Hippocampal formation (tissue), 2 donors: ENCODE data around the gene APPL2.
"Not testable (repeated sequence)": the region's sequence is repeated elsewhere in the genome, so short reads cannot be mapped to it uniquely, and the experiment has no call there.

Experiments
- DNase-seq, 2 donors: peaks; one replicate each; lab custom pipeline; 2025; lab: John Stamatoyannopoulos, UW

APPL2 gene

DNA sequence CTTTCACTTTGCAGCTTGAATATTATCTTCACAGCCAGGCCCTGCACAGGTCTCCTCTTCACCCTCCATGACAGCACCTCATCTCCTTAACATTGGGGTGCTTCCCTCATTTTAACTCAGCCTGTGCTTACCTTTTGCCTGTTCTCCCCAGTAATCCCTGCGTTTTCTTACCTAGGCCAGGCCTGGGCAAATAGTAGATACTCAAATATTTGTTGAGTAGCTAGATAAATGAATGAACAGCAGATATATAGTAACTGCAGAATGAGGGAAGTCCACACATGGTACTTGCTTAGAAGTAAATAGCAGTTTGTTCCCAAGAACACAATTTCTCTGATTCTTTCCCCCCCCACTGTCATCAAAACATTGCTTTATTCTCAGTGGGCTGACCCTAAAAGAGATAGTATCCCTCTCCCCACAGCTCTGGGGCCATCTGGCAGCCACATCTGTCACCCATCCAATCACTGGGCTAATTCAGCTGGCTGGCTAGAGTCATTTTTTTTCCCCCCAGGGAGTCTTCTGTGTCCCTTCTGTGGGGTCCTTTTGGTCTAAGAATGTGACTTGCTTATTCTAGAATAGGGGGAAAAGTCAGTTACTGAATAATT lies 43.2 kb downstream of the APPL2 start:
- peak in 1 of 2 donors; percentile 8 for DNase-seq

GRCh38 chr12:105190530-105190929 lies 45.4 kb downstream of the APPL2 start:
- no peak for DNase-seq

GRCh38 chr12:105189293-105189692 lies 46.7 kb downstream of the APPL2 start:
- no peak for DNase-seq

DNA sequence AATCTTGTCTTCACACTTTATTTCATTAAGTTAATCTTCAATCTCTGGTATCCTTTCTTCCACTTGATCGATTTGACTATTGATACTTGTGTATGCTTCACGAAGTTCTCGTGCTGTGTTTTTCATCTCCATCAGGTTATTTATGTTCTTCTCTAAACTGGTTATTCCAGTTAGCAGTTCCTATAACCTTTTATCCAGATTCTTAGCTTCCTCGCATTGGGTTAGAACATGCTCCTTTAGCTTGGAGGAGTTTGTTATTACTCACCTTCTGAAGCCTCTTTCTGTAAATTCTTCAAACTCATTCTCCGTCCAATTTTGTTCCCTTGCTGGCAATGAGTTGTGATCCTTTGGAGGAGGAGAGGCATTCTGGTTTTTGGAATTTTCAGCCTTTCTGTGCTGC lies 52.0 kb downstream of the APPL2 start:
- not testable (repeated sequence) for DNase-seq

- DNase-seq = not testable (repeated sequence)
Measured at GRCh38 chr12:105183406-105183805, 52.6 kb downstream of the APPL2 start.

DNA sequence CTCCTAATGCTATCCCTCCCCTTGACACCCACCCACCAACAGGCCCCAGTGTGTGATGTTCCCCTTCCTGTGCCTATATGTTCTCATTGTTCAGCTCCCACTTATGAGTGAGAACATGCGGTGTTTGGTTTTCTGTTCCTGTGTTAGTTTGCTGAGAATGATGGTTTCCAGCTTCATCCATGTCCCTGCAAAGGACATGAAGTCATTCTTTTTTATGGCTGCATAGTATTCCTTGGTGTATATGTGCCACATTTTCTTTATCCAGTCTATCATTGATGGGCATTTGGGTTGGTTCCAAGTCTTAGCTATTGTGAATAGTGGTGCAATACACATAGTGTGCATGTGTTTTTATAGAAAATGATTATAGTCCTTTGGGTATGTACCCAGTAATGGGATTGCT lies 56.9 kb downstream of the APPL2 start:
- DNase-seq = not testable (repeated sequence)

DNA sequence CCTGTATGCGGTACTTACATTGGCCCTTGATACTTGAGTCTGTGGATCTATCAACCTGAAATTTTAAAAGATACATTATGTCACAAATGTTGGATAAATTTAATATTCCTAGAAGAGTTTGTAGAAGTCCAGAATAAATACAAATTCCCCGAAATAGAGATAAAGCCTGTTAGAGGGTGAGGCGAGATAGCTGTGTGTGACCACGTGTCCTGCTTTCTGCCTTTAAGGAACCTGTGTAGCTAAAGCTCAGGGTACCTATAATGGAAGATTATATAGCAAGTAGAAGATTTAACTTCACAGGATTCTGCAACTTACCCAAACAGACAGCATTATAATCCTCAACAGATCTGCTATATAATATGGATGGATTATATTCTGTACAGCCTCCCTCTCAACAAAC lies 58.8 kb downstream of the APPL2 start:
- no peak for DNase-seq

- no peak for DNase-seq
Measured at GRCh38 chr12:105175397-105175990, 60.5 kb downstream of the APPL2 start.

GRCh38 chr12:105171691-105172436 lies 64.1 kb downstream of the APPL2 start:
- no peak for DNase-seq

DNA sequence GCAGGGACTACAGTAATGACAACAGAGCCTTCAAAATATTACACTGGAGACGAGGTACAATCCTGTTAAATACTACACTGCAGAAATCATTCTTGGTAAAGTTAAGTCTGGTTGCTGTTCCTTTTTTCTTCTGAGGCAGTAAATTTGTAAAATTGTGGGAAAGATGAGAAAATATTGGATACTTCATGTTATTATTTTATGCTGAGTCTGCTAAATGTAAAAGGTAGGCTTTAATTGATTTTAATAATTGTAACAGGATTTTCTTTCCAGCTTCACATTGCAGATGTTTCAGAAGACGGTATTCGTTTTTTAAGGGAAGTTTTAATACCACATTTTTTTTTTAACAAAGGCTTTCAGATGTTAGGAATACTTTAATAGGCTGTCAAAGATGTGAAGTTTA lies 65.8 kb downstream of the APPL2 start:
- no peak for DNase-seq

- peak in 1 of 2 donors; percentile 27 for DNase-seq
Measured at GRCh38 chr12:105168006-105168405, 68.0 kb downstream of the APPL2 start.

GRCh38 chr12:105167346-105167745 lies 68.6 kb downstream of the APPL2 start:
- no peak for DNase-seq

GRCh38 chr12:105166736-105167135 lies 69.2 kb downstream of the APPL2 start:
- no peak for DNase-seq

DNA sequence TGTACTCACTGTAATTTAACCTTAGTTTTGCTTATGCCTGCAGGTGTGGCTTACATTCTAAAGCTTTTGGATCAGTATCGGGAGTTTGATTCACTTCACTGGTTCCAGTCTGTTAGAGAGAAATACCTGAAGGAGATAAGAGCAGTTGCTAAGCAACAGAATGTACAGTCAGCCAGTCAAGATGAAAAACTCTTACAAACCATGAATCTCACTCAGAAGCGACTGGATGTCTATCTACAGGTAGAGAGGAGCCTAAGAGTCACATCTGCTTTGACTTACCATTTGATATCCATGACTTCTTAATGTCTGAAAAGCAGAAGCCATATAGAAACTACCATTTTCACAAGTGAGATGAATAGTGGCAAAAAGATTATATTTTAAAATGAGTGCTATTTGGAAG lies 71.9 kb downstream of the APPL2 start:
- no peak for DNase-seq

DNA sequence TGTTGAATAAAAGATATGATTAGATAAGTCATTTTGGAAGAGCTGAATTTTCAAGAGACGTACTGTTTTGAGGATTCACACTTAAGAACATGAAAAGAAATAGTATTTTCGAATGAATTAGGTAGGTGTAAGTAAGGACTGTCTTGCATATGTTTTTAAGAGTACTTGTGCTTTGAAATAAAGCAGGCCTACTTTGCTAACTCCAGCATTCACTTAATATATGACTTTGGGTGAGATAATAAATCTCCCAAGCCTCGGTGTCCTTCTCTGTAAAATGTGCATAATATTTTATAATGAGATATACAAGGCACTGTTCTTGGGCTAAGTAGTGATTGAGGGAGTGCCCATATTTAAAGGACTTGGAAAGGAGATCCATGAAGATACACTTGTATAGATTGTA lies 73.8 kb downstream of the APPL2 start:
- no peak for DNase-seq

DNA sequence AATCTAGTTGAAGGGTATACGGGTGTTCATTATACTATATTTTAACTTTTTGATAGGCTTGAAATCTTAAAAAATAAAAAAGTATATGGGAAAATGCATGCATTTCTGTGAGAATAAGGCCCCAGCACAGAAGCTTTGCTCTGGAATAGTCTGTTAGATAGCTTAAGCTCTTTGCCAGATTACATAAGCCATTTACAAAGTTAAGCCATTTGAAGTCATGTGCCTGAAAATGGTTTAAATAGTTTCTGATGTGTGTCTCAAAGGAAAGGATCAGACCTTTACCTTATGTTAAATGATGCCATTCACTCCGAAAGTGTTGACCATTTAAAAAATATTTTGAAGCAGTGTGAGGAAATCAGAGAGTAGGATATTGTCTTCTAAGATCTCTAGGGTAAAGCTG lies 77.1 kb downstream of the APPL2 start:
- no peak for DNase-seq

GRCh38 chr12:105157606-105158005 lies 78.4 kb downstream of the APPL2 start:
- no peak for DNase-seq

DNA sequence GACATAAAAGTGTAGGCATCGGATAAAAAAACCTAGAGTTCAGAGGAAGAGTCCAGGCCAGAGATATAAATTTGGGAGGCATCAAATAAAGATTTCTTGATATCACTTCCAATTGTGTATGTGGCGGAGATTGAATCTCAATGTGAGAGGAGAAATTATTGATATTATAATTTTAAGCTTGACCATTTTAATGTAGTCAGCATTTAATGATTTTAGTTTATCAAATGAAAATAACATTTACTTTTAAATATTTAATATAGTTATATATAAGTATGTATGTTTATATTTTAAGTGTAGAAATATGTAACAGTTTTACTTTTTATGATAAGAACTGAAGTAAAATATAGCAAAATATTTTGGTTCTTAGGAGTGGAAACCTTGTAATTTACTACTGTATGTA lies 79.7 kb downstream of the APPL2 start:
- DNase-seq = no peak

GRCh38 chr12:105142259-105142658 lies 93.7 kb downstream of the APPL2 start:
- no peak for DNase-seq

DNA sequence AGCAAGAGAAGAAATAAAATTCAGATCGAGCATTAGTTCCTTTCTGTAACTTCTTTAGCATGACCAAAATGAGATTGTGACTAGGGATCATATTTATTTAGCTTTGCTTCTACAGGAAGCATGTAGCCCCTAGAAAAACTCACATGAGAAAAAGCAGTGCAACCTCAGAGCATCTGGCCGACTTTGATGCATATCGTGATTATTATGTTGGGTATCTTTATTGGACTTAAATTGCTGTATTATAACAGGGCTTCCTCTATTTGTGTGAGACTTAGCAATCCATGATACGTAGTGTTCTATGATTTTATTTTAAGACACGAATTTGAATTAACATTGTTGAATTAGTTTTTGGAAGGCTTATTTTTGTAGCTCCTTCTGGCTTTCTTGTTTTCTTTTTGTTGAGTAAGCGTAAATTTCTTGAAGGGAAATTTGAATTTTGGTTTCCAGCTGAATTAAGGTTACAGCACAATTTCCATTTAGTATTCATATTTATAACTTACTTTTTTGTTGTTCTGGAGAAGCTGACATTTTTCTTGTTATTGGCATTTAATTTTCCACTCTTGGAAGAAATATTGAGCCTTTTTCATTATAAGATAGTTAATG lies 94.6 kb downstream of the APPL2 start:
- DNase-seq = no peak

GRCh38 chr12:105138248-105138647 lies 97.7 kb downstream of the APPL2 start:
- no peak for DNase-seq
